Muscle layer of duodenum (tissue), 2 donors: ENCODE data around the gene MBD2.

Source experiments
- H3K27ac ChIP-seq: one replicate; pipeline ENCODE4 v1.7.0; 2013; ENCODE audit warnings: mild to moderate bottlenecking, low read length
- H3K27me3 ChIP-seq: one replicate; pipeline ENCODE4 v1.7.0; 2013; ENCODE audit warnings: low read depth, mild to moderate bottlenecking, control low read depth, low read length
- H3K36me3 ChIP-seq, 2 donors: one replicate each; pipeline ENCODE4 v1.7.0; 2013; ENCODE audit warnings: low read length in 2 of 2, control low read depth in 1 of 2, mild to moderate bottlenecking in 1 of 2; ENCODE audit not compliant: insufficient read depth in 2 of 2, control insufficient read depth in 1 of 2
- H3K4me1 ChIP-seq, 2 donors: one replicate each; pipeline ENCODE4 v1.7.0; 2013; ENCODE audit warnings: low read length in 2 of 2, mild to moderate bottlenecking in 2 of 2, control low read depth in 1 of 2, moderate library complexity in 1 of 2; ENCODE audit not compliant: insufficient read depth in 2 of 2, control insufficient read depth in 1 of 2
- H3K4me3 ChIP-seq, 2 donors: one replicate each; pipeline ENCODE4 v1.7.0; 2013; ENCODE audit warnings: low read length in 2 of 2, low read depth in 1 of 2, mild to moderate bottlenecking in 1 of 2
- H3K9me3 ChIP-seq, 2 donors: one replicate each; pipeline ENCODE4 v1.7.0; 2013; ENCODE audit warnings: low read length in 2 of 2, control low read depth in 1 of 2, mild to moderate bottlenecking in 1 of 2; ENCODE audit not compliant: control insufficient read depth in 1 of 2
- donor health status: healthy.

Gene MBD2

DNA sequence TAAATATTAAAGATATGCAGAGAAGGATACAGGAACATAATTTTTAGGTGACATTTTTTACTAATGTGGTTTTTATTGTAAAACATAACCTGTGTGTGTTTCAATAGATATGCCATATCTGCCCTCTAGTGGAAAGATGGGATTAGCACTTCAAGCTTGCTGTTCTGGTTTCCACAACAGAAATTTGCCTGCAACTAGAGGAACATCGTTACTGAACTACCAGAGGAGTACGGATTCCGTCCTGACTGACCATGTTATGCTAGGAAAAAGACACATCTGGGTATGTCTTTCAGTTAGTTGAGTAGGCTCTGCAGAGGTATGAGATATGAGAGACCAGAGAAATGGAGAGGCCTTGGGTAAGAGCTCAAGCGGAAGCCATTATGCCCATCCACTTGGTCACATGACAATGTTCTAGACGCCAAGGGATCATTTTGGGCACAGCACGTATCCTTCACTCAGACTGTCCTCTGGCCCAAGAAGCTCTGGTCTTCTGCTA lies 104.9 kb downstream of the MBD2 start:
- H3K9me3 ChIP-seq = no peaks in the 10 kb centered on the region
- H3K27me3 ChIP-seq = no peaks in the 10 kb centered on the region

DNA sequence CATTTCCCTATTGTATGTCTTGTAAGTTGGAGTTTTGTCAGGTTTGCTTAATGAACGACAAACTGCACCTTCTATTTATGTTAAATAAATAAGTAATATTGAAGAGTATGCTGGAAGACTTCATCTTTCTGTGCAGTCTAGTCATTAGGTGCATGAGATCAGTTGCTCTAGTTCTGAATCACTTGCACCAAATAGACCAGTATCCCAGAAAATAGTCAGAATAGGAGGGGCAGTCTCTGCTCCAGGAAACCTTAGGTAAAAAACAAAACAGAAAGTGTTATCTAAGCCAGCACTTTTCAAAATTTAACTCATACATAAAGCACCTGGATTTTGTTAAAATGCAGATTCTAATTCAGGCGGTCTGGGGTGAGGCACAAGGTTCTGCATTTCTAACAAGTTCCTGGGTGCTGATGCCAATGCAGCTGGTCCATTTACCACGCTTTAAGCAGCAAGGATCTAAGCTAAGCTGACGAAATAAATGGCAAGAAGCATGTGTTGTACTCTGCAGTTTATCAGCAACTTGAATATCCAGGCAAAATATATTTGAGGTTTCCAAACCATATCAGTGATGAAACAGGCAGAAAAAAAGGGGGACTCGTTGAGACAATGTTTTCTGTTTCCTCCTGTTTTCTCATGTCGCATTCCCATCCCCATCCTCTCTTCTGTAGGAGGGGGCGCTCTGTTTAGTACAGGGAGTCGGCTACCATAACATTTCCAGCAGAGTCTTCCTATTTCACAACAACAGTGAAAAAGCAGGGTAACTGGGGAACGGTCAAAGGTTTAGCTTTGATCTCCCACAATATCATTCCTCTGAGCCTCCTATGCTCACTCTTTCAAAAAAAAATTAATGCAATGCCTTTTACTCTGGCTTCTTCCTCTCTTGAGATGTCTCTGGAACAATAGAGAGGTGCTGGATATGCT lies 106.4 kb downstream of the MBD2 start:
- Histone ChIP-seq H3K9me3 (no peaks in the 10 kb centered on the region), H3K4me1 (no peaks in the 10 kb centered on the region), H3K36me3 (no peaks in the 10 kb centered on the region), H3K27ac (no peak overlapping the region), H3K4me3 (no peak overlapping the region), H3K27me3 (no peaks in the 10 kb centered on the region)

More for the DNA sequence above, 104.9 kb downstream of the MBD2 start:
- no peaks in the 10 kb centered on the region for H3K36me3 ChIP-seq
- H3K4me3 ChIP-seq = peak overlapping the region in 1 of 2 donors; percentile 40
- no peak overlapping the region for H3K27ac ChIP-seq
- H3K4me1 ChIP-seq = no peaks in the 10 kb centered on the region

DNA sequence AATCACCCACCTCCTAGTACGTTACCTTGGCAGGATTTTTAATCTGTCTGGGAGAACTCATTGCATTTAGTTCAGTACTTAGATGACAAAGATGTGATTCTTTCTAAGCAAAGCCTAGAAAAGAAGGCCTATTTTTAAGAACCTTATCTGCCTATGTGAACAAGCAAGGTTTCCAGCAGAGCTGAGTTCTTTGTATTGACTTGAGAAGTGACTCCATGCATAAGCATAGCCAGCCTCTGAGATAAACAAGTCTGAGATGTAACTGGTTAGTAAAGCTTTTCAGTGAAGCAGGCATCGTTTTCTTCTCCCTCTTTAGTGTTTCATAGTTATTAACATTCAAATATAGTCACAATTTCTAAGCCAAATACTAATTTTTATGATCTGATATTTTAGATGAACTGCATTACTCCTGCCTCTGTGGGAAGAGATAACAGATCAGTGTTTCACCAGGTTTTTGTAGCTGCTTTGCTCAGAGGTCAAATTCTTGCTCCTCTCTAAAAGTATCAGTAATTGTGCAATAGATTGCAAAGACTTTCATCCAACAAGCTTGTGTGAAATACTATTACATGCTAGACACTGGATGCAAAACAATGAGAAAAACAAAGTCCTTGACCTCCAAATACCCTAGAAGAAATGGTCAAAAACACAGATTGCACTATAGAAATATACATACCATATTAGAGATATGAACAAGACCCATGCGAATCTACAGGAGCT lies 107.8 kb downstream of the MBD2 start:
- Histone ChIP-seq H3K4me1 (no peaks in the 10 kb centered on the region), H3K27me3 (no peaks in the 10 kb centered on the region), H3K9me3 (no peaks in the 10 kb centered on the region), H3K27ac (no peak overlapping the region), H3K36me3 (no peaks in the 10 kb centered on the region), H3K4me3 (no peak overlapping the region)

- H3K36me3 ChIP-seq = no peaks in the 10 kb centered on the region
Measured at GRCh38 chr18:54112356-54112755, 112.1 kb downstream of the MBD2 start.

DNA sequence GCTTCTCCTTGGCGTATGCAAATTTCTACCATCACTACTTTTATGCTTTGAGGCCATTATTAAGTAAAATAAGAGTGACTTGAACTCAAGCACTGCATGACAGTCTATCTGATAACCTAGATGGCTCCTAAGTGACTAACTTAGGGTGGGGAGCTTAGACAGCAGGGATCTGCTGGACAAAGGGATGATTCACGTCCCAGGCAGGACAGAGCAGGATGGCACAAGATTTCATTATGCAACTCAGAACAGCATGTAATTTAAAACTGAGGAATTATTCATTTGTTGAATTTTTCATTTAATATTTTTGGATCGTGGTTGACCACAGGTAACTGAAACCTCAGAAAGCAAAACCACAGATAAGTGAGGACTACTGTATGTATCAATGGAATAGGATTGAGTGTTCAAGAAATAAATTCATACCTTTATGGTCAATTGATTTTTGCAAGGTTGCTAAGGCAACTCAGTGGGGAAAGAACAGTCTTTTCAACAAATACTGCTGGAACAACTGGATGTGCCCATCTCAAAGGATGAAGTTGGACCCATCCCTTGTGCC lies 115.3 kb downstream of the MBD2 start:
- Histone ChIP-seq H3K27ac (no peak overlapping the region), H3K9me3 (no peaks in the 10 kb centered on the region), H3K4me3 (no peak overlapping the region), H3K36me3 (no peaks in the 10 kb centered on the region), H3K4me1 (no peaks in the 10 kb centered on the region), H3K27me3 (no peaks in the 10 kb centered on the region)

More at GRCh38 chr18:54112356-54112755, 112.1 kb downstream of the MBD2 start:
- Histone ChIP-seq H3K4me1 (no peaks in the 10 kb centered on the region), H3K4me3 (no peak overlapping the region), H3K27me3 (no peaks in the 10 kb centered on the region), H3K9me3 (no peaks in the 10 kb centered on the region), H3K27ac (no peak overlapping the region)

GRCh38 chr18:54102123-54102522 lies 122.3 kb downstream of the MBD2 start:
- H3K27me3 ChIP-seq = no peaks in the 10 kb centered on the region
- no peaks in the 10 kb centered on the region for H3K4me1 ChIP-seq
- H3K27ac ChIP-seq = no peak overlapping the region
- no peak overlapping the region for H3K4me3 ChIP-seq
- no peaks in the 10 kb centered on the region for H3K36me3 ChIP-seq
- H3K9me3 ChIP-seq = no peaks in the 10 kb centered on the region
